Neural progenitor cell (in vitro differentiated cells): ENCODE results near the gene CREB3L2. TPM values are rescaled to one million over a fixed set of nuclear protein-coding genes. Genes with fewer than 3 reads are reported as not detected.

Source experiments
- DNase-seq: peaks from one replicate; pipeline ENCODE4 v3.0.0-alpha.2; 2016; ENCODE audit warnings: low spot score
- H2AFZ ChIP-seq: fragments of 200-600 bp; sonication (generic); replicated peaks from 2 replicates; pipeline ENCODE4 v1.6.1; 2016; ENCODE audit warnings: antibody characterized with exemption
- H3F3A ChIP-seq: fragments of 200-600 bp; sonication (generic); 2 replicates; pipeline ENCODE4 v1.6.1; 2016; ENCODE audit warnings: antibody characterized with exemption, low read depth
- H3K27ac ChIP-seq: fragments of 200-600 bp; sonication (generic); 2 replicates; pipeline ENCODE4 v1.5.1; 2016; ENCODE audit warnings: mild to moderate bottlenecking
- H3K27me3 ChIP-seq: fragments of 200-600 bp; sonication (generic); 2 replicates; pipeline ENCODE4 v1.6.1; 2016; ENCODE audit warnings: mild to moderate bottlenecking, moderate library complexity
- H3K36me3 ChIP-seq: fragments of 200-600 bp; sonication (generic); 2 replicates; pipeline ENCODE4 v1.5.1; 2016
- H3K4me1 ChIP-seq: fragments of 200-600 bp; sonication (generic); 2 replicates; pipeline ENCODE4 v1.6.1; 2016; ENCODE audit warnings: mixed run types
- H3K4me2 ChIP-seq: fragments of 200-600 bp; sonication (generic); 2 replicates; pipeline ENCODE4 v1.6.1; 2016
- H3K4me3 ChIP-seq: fragments of 200-600 bp; sonication (generic); 2 replicates; pipeline ENCODE4 v1.5.1; 2016
- H3K79me2 ChIP-seq: fragments of 200-600 bp; sonication (generic); 2 replicates; pipeline ENCODE4 v1.6.1; 2016; ENCODE audit warnings: low read depth
- H3K9ac ChIP-seq: fragments of 200-600 bp; sonication (generic); 2 replicates; pipeline ENCODE4 v1.6.1; 2016
- H3K9me3 ChIP-seq: fragments of 200-600 bp; sonication (generic); 2 replicates; pipeline ENCODE4 v1.5.1; 2016; ENCODE audit warnings: low read depth
- H4K20me1 ChIP-seq: fragments of 200-600 bp; sonication (generic); 2 replicates; pipeline ENCODE4 v1.6.1; 2016; ENCODE audit warnings: low read depth
- H3K27ac Mint-ChIP-seq: 3 replicates; pipeline ENCODE4 v1.8.0; 2021; ENCODE audit warnings: mixed read lengths
- H3K27me3 Mint-ChIP-seq: 2 replicates; pipeline ENCODE4 v1.8.0; 2022; ENCODE audit warnings: low read depth, mild to moderate bottlenecking, inconsistent platforms, moderate library complexity, mixed read lengths; ENCODE audit not compliant: insufficient read depth
- H3K36me3 Mint-ChIP-seq: 3 replicates; pipeline ENCODE4 v1.8.0; 2021; ENCODE audit warnings: mixed read lengths
- H3K4me1 Mint-ChIP-seq: 3 replicates; pipeline ENCODE4 v1.8.0; 2021; ENCODE audit warnings: mixed read lengths
- H3K4me3 Mint-ChIP-seq: 3 replicates; pipeline ENCODE4 v1.8.0; 2021; ENCODE audit warnings: mild to moderate bottlenecking, moderate library complexity, mixed read lengths
- H3K9me3 Mint-ChIP-seq: 3 replicates; pipeline ENCODE4 v1.8.0; 2020; ENCODE audit warnings: mixed read lengths
- CTCF ChIP-seq: fragments of 200-600 bp; sonication (generic); IDR thresholded peaks from 2 replicates; pipeline ENCODE4 v1.5.1; 2017; ENCODE audit warnings: antibody characterized with exemption, mild to moderate bottlenecking
- EZH2 ChIP-seq: fragments of 200-600 bp; sonication (generic); IDR thresholded peaks from 2 replicates; pipeline ENCODE4 v1.6.1; 2017; ENCODE audit warnings: antibody characterized with exemption, mild to moderate bottlenecking, moderate library complexity
- EZH2phosphoT487 ChIP-seq: fragments of 200-600 bp; sonication (generic); IDR thresholded peaks from 2 replicates; pipeline ENCODE4 v1.6.1; 2017; ENCODE audit warnings: antibody characterized with exemption
- total RNA-seq: library from RNA; depleted of rRNA; stranded (reverse); fragments of >200 nt; gene quantifications from 2 replicates; pipeline ENCODE4 v1.2.3, GENCODE V29; 2015; ENCODE audit warnings: low replicate concordance

CREB3L2 gene
- total RNA-seq, 1 donor from 2014 or later, result 9.9 TPM

- H3F3A ChIP-seq, result peaks cover 8% of the 10 kb centered on the region
- H2AFZ ChIP-seq, result no peak overlapping the region
- Mint-ChIP-seq H3K4me1 (peaks cover 5% of the 10 kb centered on the region), H3K4me3 (no peak overlapping the region), H3K27ac (no peak overlapping the region), H3K36me3 (no peaks in the 10 kb centered on the region), H3K27me3 (peaks cover 15% of the 10 kb centered on the region), H3K9me3 (no peaks in the 10 kb centered on the region)
- H3K9me3 ChIP-seq, result no peaks in the 10 kb centered on the region
- no peak overlapping the region for H3K9ac ChIP-seq
- H3K27ac ChIP-seq, result no peak overlapping the region
- no peaks in the 10 kb centered on the region for H3K79me2 ChIP-seq
- H4K20me1 ChIP-seq, result no peaks in the 10 kb centered on the region
- H3K4me2 ChIP-seq, result no peak overlapping the region
- H3K4me1 ChIP-seq, result no peaks in the 10 kb centered on the region
- TF ChIP-seq EZH2phosphoT487 (no peak), CTCF (no peak), EZH2 (no peak)
- H3K27me3 ChIP-seq, result peaks cover 30% of the 10 kb centered on the region
- H3K4me3 ChIP-seq, result no peak overlapping the region
- DNase-seq, result no peak
- H3K36me3 ChIP-seq, result no peaks in the 10 kb centered on the region
Observed at GRCh38 chr7:137852108-137852507, 149.8 kb downstream of the CREB3L2 start.

- no peaks in the 10 kb centered on the region for H3K4me1 ChIP-seq
- no peak overlapping the region for H2AFZ ChIP-seq
- no peak for DNase-seq
- H3K79me2 ChIP-seq, result no peaks in the 10 kb centered on the region
- no peaks in the 10 kb centered on the region for H4K20me1 ChIP-seq
- H3K4me3 ChIP-seq, result no peak overlapping the region
- Mint-ChIP-seq H3K4me1 (peaks cover 5% of the 10 kb centered on the region), H3K4me3 (no peak overlapping the region), H3K27me3 (peaks cover 17% of the 10 kb centered on the region), H3K27ac (no peak overlapping the region), H3K9me3 (no peaks in the 10 kb centered on the region), H3K36me3 (no peaks in the 10 kb centered on the region)
- no peak overlapping the region for H3K4me2 ChIP-seq
- H3F3A ChIP-seq, result peaks cover 8% of the 10 kb centered on the region
- no peaks in the 10 kb centered on the region for H3K36me3 ChIP-seq
- no peak overlapping the region for H3K27ac ChIP-seq
- no peak for TF ChIP-seq EZH2
- no peak for TF ChIP-seq CTCF
- no peak for TF ChIP-seq EZH2phosphoT487
- H3K27me3 ChIP-seq, result peaks cover 37% of the 10 kb centered on the region
- H3K9ac ChIP-seq, result no peak overlapping the region
- H3K9me3 ChIP-seq, result no peaks in the 10 kb centered on the region
Observed at GRCh38 chr7:137850972-137851945, 150.6 kb downstream of the CREB3L2 start.

DNA sequence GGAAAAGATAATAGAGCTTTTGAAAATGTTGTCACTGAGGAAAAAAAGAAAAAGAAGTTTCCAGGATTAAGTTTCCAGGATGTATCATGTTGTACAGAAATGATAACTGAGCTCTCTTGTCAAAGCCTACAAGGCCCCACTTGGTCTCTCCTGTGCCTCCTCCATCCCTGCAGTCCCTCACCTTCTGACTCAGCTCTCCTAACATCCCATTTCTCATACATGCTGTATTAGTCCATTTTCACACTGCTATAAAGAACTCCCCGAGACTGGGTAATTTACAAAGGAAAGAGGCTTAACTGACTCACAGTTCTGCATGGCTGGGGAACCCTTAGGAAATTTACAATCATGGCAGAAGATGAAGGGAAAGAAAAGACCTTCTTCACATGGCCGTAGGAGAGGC, 151.3 kb downstream of the CREB3L2 start:
- H3K9ac ChIP-seq, result no peak overlapping the region
- no peaks in the 10 kb centered on the region for H4K20me1 ChIP-seq
- no peaks in the 10 kb centered on the region for H3K4me1 ChIP-seq
- H3K36me3 Mint-ChIP-seq, result no peaks in the 10 kb centered on the region
- peaks cover 44% of the 10 kb centered on the region for H3K27me3 ChIP-seq
- H2AFZ ChIP-seq, result no peak overlapping the region
- no peak for DNase-seq
- H3K4me3 Mint-ChIP-seq, result no peak overlapping the region
- H3K9me3 ChIP-seq, result no peaks in the 10 kb centered on the region
- no peak overlapping the region for H3K4me3 ChIP-seq
- no peaks in the 10 kb centered on the region for H3K9me3 Mint-ChIP-seq
- peaks cover 8% of the 10 kb centered on the region for H3F3A ChIP-seq
- H3K27ac ChIP-seq, result no peak overlapping the region
- no peaks in the 10 kb centered on the region for H3K36me3 ChIP-seq
- H3K27ac Mint-ChIP-seq, result no peak overlapping the region
- no peak for TF ChIP-seq CTCF
- no peak for TF ChIP-seq EZH2phosphoT487
- no peak for TF ChIP-seq EZH2
- H3K79me2 ChIP-seq, result no peaks in the 10 kb centered on the region
- H3K27me3 Mint-ChIP-seq, result peaks cover 22% of the 10 kb centered on the region
- H3K4me1 Mint-ChIP-seq, result peaks cover 10% of the 10 kb centered on the region
- no peak overlapping the region for H3K4me2 ChIP-seq
